ENCODE measurements around the gene NAA80. TPM values are rescaled to one million over a fixed set of nuclear protein-coding genes. Genes with fewer than 3 reads are reported as not detected.

NAA80 gene
- total RNA-seq, 1 experiment from 2014 or later, result 3.2 TPM

DNA sequence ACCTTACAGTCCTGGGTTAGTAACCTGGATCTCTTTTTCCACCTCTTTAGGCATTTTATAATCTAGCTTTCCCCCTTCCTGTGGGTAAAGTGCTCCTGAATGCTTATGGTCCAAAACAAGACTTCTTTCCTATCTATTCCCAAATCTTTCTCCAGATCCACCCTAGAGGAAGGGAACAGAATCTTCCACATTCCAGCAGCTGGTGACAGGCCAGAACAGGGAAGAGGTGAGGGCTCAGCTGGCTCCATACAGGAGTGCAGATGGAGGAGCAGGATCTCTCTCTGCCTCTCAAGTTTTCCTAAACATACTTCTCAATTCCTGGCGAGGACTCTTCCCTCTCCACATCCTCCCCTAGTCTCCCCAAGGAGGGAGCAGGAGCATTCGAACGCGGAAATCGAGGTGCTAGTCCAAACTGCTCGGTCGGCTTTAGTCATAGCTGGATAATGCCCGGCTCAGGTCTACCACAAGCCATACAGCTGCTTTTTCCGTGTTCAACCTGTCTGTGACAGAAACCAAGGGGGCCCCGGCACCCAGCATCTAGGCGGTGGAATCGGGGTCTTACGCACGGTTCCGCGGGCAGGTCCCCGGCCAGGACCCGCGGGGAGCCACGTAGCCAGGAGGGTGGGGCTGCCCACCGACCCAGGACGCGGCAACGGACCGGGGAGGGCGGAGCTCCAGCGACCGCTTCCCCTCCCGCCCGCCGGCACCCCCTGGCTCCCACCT lies 37.4 kb upstream of the NAA80 start:
- Histone ChIP-seq H3K4me3 (peak overlapping the region; percentile 79), H3K9me3 (replicated peaks) (no peaks in the 10 kb centered on the region), H3K36me3 (peaks cover 6% of the 10 kb centered on the region; the same call in 1 of the 2 replicates), H3K4me1 (peaks cover 4% of the 10 kb centered on the region; the same call in 1 of the 2 replicates), H3K27ac (peak overlapping the region; percentile 67), H3K27me3 (no peaks in the 10 kb centered on the region)
- DNase-seq, result peak in 1 of 2 experiments; percentile 38

DNA sequence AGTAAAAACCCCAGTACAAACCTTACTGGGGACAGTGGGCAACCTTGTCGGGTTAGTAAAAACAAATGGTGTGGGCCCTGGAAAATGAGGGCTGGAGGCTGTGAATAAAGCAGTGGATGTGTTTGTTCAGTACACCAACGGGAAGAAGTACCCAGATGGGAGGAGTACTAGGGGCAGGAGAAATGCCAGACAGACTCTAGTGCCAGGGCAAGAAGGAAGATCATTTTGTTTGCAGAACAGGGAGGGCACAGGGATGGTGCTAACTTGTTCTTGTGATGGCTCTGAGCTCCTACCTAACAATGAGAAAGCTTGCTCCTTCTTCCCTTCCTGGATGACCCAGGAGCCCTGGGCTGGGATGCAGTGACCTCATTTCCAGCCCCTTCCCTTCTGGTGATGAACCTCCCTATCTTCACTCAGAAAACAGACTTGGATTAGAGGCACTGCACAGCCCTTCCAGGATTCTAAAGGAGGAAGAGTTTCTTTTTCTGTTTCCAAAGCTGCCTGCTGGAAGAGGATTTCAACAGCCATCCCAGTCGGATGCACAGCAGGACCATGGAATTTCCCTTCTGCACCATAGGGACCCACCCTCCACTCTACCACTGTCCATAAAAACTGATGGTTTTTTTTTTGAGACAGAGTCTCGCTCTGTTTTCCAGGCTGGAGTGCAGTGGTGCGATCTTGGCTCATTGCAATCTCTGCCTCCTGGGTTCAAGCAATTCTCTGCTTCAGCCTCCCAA lies 35.3 kb upstream of the NAA80 start:
- no peak overlapping the region for H3K27ac ChIP-seq
- no peak overlapping the region for H3K4me3 ChIP-seq
- no peaks in the 10 kb centered on the region for H3K27me3 ChIP-seq
- DNase-seq, result no peak
- H3K9me3 ChIP-seq (replicated peaks), result no peaks in the 10 kb centered on the region
- H3K4me1 ChIP-seq, result peaks cover 4% of the 10 kb centered on the region; the same call in 1 of the 2 replicates
- peaks cover 23% of the 10 kb centered on the region; the same call in 1 of the 2 replicates for H3K36me3 ChIP-seq

DNA sequence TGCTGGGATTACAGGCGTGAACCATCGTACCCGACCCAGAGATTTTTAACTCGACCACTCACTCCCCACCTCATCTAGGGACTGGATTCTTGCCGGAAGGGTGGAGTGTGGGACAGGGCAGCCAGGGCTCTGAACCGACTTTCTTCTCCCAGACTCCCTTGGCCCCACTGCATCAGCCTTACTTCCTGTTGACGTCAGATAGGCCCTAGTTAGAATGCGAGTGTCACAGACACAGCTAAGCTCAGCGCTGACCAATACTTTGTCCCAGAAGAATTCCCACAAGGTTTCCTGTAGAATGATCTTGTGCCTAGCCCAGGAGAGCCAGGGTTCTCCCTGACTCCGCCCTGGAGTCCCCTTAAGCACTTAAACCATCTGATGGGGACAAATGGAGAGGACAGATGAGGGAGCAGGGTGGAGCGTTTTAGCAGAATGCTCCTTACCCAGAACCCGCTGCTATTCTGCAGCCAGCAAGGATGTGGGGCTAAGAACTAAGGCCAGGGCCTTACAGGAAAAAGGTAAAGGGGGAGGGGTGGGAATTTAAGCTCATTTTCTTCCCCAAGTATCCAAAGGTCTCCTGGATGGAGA lies 34.6 kb upstream of the NAA80 start:
- H3K4me3 ChIP-seq, result no peak overlapping the region
- peaks cover 23% of the 10 kb centered on the region; the same call in 1 of the 2 replicates for H3K36me3 ChIP-seq
- H3K27me3 ChIP-seq, result no peaks in the 10 kb centered on the region
- no peaks in the 10 kb centered on the region for H3K9me3 ChIP-seq (replicated peaks)
- DNase-seq, result no peak
- peaks cover 4% of the 10 kb centered on the region; the same call in 1 of the 2 replicates for H3K4me1 ChIP-seq
- no peak overlapping the region for H3K27ac ChIP-seq

DNA sequence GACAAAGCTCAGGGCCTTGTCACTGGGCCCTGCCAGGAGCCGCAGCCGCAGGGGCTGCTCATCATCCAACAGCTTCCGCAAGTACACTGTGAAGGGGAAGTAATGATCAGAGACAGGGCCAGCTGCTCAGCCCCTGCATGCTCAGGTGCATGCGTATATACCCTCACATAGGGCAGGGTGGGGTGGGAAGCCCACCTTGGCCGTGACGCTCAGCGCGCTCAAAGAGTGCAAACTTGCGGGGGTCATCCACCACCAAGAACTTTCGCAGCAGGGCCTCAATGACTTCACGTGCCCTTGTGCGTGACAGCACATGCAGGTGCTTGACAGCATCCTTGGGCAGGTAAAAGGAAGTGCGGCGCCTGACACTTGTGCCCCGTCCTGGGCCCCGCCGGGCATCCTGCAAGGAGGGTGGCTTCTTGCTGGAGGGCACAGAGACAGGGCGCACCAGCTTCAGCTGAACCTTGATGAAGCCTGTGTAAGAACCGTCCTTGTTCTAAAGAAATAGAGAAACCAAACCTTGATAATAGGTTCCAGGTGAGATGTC lies 32.2 kb upstream of the NAA80 start:
- Histone ChIP-seq H3K9me3 (replicated peaks) (no peaks in the 10 kb centered on the region), H3K27ac (no peak overlapping the region), H3K4me3 (no peak overlapping the region), H3K27me3 (no peaks in the 10 kb centered on the region), H3K36me3 (peaks cover 23% of the 10 kb centered on the region; the same call in 1 of the 2 replicates), H3K4me1 (peaks cover 4% of the 10 kb centered on the region; the same call in 1 of the 2 replicates)
- no peak for DNase-seq

DNA sequence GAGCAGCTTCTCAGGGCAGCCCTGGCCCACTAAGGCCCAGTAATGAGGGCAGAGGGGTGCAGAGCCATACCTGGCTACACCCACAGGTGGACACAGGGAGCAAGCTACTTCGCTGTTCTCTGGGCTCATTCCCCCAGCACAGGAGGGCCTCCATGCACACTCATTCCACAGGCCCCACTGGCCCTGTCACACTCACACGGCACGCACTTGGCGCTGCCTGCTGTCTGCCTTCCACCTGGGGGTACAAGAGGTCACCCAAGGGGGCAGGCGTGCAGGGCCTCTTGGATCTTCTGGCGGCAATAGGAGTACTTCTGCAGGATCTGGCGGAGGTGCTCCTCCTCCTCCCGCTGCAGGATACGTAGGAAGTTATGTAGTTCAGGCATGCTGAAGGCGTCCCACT lies 31.1 kb upstream of the NAA80 start:
- Histone ChIP-seq H3K4me1 (no peaks in the 10 kb centered on the region), H3K4me3 (no peak overlapping the region), H3K9me3 (replicated peaks) (no peaks in the 10 kb centered on the region), H3K27ac (no peak overlapping the region), H3K36me3 (peaks cover 23% of the 10 kb centered on the region; the same call in 1 of the 2 replicates), H3K27me3 (no peaks in the 10 kb centered on the region)
- DNase-seq, result no peak

DNA sequence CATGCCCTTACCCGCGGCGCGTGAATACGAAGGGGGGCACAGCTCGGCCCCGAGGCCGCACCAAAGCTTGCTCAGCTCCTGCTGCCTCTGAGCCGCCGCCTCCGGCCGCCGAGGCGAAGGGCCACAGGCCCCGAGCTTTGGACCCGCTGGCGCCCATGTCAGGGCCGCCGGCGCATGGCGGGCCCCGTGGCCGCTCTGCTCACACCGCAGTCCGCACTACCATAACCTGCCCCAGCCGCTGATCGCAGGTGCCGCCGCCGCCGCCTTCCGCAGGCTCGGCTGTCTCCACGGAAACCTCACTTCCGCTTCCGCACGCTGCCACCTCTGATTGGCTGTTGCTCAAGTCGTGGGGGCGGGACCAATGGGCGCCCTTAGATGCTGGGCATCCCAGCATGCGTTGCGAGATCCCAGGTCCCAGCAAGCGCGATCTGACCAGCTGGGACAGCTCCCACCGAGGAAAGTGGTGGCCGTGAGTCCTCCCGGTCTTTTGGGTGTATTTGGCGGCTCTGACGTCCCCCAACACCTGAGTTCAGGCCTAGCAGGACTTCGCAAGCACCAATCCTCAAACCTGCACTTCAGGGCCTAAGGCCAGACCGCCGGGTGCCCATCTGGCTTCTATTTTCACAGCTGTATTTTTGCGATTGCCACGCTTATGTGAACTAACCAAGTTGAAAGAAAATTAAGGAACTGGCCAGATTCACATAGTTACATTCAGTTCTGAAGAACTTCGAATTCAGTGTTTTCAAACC lies 28.9 kb upstream of the NAA80 start, which contains the start of gene TUSC2:
TUSC2 (minus strand) TSS at position 281 of the 749 bp plus-strand sequence; CDS start at position 157, 124 bp downstream.
- H3K4me1 ChIP-seq, result peaks cover 4% of the 10 kb centered on the region; the same call in 1 of the 2 replicates
- H3K27me3 ChIP-seq, result no peaks in the 10 kb centered on the region
- H3K36me3 ChIP-seq, result peaks cover 23% of the 10 kb centered on the region; the same call in 1 of the 2 replicates
- H3K9me3 ChIP-seq (replicated peaks), result no peaks in the 10 kb centered on the region
- DNase-seq, result peak; percentile 95 to 97
- peak within 1 kb of the TSS; percentile 11; the same call in 1 of the 2 replicates for H3K27ac ChIP-seq
- H3K4me3 ChIP-seq, result peak within 1 kb of the TSS; percentile 90

DNA sequence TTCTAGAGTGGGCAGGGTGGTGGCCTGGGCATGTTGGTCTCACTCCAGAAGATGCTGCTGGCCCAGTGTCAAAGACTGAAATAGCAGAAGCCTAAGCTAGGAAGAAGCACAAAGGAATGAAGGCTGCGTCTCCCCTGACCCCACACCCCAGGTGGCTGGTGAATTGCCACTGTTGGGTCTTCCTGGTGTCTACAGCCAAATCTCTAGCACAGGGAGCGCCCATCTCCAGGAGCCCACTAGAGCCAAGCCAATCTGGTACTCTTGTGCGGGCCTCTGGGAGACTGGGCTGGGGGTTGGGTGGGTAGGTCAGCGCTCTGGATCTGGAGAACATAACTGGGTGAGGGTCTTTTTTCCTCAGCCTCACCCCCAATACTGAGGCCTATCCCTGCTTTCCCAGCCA lies 27.9 kb upstream of the NAA80 start:
- Histone ChIP-seq H3K9me3 (replicated peaks) (no peaks in the 10 kb centered on the region), H3K27me3 (no peaks in the 10 kb centered on the region), H3K4me3 (peak overlapping the region; percentile 90), H3K4me1 (peaks cover 4% of the 10 kb centered on the region; the same call in 1 of the 2 replicates), H3K27ac (no peak overlapping the region), H3K36me3 (peaks cover 20% of the 10 kb centered on the region; the same call in 1 of the 2 replicates)
- no peak for DNase-seq

DNA sequence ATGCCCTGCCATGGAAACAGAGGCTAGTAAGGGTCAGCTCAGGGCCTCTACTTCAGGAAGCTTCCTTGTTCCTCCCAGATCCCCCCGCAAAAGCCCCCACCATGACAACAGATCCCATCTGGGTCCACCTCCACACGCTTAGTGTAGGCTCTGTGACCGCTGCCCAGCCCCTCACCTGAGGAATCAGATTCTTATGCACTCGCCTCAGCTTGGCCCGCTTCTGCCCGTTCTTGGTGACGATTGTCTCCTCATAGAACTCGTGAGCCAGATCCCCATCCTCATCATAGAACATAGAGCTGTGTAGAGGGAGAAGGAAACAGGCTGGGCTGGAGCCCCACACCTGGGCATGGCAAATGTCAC lies 27.0 kb upstream of the NAA80 start:
- Histone ChIP-seq H3K4me1 (peaks cover 4% of the 10 kb centered on the region; the same call in 1 of the 2 replicates), H3K27me3 (no peaks in the 10 kb centered on the region)
- no peak for DNase-seq

DNA sequence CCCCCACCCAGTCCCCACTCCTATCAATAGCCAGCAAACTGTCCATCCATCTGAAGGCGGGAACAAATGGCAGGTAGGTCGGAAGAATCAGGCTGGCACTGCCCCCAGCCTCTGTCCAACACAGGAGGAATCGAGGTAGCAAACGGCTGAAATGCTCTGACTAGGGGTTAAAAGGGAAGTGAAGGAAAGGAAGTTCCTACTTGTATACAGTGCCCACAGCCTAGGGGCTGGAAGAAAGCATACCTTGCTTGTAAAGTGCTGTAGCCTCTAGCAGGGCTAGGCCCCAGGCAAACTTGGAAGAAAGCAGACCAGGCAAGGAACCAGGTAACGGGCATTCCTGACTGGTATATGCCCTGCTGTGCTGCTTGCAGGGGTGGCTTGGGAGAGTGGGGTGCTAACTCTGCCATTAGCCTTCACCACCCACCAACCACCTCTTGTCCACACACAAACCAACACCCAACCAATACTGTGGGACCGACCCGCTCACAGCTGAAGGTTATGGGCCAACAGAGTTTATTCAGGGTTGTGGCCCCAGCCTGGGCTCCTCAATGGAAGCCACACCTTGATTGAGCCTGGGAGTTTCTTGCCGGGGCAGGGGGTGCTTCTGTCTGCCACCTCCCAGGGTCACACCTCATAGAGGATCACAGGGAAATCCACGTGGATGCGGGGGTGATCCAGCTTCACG lies 26.4 kb upstream of the NAA80 start:
- no peak overlapping the region for H3K27ac ChIP-seq
- H3K4me1 ChIP-seq, result peaks cover 4% of the 10 kb centered on the region; the same call in 1 of the 2 replicates
- H3K4me3 ChIP-seq, result no peak overlapping the region
- no peak for DNase-seq
- H3K9me3 ChIP-seq (replicated peaks), result no peaks in the 10 kb centered on the region
- no peaks in the 10 kb centered on the region for H3K27me3 ChIP-seq
- peaks cover 7% of the 10 kb centered on the region; the same call in 1 of the 2 replicates for H3K36me3 ChIP-seq

More for the DNA sequence above, 27.0 kb upstream of the NAA80 start:
- Histone ChIP-seq H3K4me3 (no peak overlapping the region), H3K9me3 (replicated peaks) (no peaks in the 10 kb centered on the region), H3K27ac (no peak overlapping the region), H3K36me3 (peaks cover 12% of the 10 kb centered on the region; the same call in 1 of the 2 replicates)

DNA sequence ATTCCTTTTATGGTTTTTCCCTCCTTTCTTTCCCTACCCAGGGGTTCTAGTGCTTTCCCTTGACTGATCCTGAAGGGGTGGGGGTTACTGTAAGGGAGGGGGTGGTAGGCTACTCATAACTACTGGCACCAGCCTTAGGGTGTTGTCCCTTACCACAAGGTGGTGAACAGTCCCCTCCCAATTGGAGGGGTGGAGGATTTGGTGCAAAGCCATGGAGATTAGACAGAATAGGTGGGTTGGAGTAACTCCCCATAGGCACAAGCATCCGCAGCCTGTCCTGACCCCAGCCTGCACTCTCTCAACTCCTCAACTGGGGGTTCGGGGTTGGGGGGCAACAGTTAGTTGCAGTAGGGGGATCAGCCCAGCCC lies 25.9 kb upstream of the NAA80 start:
- Histone ChIP-seq H3K4me1 (peaks cover 4% of the 10 kb centered on the region; the same call in 1 of the 2 replicates), H3K4me3 (no peak overlapping the region), H3K36me3 (peaks cover 4% of the 10 kb centered on the region; the same call in 1 of the 2 replicates), H3K9me3 (replicated peaks) (no peaks in the 10 kb centered on the region), H3K27me3 (no peaks in the 10 kb centered on the region), H3K27ac (no peak overlapping the region)
- DNase-seq, result no peak

DNA sequence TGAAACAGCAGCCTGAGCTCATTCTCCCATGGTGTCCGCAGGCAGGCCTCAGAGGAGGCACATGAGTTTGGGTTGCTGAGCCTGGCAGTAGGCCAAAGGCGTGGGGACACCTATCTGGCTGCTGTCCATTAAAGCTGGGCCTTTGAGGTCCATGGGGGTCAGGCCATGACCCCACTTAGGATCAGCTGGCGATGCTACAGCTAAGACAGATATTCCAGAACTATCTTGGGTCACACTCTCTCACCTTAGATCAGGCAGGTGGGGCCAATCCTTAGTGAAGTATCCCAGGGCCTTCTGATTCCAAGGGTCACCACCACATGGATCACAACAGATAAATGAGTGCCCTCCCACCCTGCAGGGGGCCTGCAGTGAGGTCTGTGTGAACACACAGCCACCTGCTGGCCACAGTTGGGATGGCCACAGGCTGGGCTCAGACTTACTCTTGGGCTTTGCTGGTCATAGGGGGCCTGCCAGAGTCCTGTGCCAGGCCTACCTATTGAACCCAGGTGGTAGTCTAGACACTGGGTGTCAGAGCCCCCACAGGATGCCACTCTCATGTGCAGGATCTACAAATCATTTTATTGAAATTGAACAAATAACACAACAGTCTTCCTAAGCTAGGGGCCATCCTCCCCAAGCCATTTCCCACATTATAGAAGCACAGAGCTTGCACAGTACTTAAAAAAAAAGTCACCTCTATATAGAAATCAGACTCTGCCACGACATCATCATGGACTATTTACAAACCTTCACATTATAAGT lies 25.3 kb upstream of the NAA80 start:
- no peak overlapping the region for H3K27ac ChIP-seq
- H3K36me3 ChIP-seq, result no peaks in the 10 kb centered on the region; the same call in 1 of the 2 replicates
- no peaks in the 10 kb centered on the region for H3K27me3 ChIP-seq
- H3K9me3 ChIP-seq (replicated peaks), result no peaks in the 10 kb centered on the region
- peak; percentile 75 to 83 for DNase-seq
- H3K4me1 ChIP-seq, result peaks cover 4% of the 10 kb centered on the region; the same call in 1 of the 2 replicates
- H3K4me3 ChIP-seq, result no peak overlapping the region

DNA sequence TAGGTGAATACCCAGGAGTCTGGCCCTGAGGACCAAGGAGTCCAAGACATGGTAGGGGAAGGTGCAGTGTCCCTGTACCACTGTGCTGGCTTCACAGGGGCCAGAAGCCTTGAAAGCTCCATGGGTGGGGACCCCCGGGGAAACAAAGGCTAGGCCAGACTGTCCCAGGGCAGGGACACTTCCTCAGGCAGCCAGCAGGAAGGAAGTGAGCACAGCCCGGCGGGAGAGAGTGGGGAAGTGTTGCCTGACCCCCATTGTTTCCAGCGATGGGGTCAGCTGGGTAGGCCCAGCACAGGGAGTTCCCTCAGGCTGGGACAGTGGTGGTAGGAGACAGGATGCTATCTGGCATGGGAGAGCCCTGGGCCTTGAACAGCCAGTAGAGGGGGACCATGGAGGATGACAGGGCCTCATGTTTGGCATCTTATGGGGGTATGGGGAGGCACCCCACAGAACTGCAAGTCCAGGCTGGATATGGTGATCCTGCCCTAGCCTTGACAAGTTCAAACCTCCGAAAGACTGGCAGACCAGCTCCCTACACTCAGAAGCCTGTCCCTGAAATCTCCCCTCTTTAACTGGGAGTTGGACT lies 24.5 kb upstream of the NAA80 start:
- Histone ChIP-seq H3K4me1 (peaks cover 4% of the 10 kb centered on the region; the same call in 1 of the 2 replicates), H3K36me3 (peaks cover 5% of the 10 kb centered on the region), H3K27me3 (no peaks in the 10 kb centered on the region), H3K27ac (no peak overlapping the region), H3K9me3 (replicated peaks) (no peaks in the 10 kb centered on the region), H3K4me3 (no peak overlapping the region)
- DNase-seq, result no peak
